CD4-positive, alpha-beta T cell treated with Interleukin-6 for 4 hours (primary cell): ENCODE data around the gene SPACA5.
"Not testable (repeated sequence)": the region's sequence is repeated elsewhere in the genome, so short reads cannot be mapped to it uniquely, and the experiment has no call there.

Experiments used
- DNase-seq: peaks from one replicate; pipeline ENCODE4 v3.0.0-alpha.2; 2020; ENCODE audit warnings: mixed read lengths

SPACA5 gene

GRCh38 chrX:48006688-48007087 is at the start of gene SPACA5:
Gene SPACA5, plus strand, starts transcription at chrX:48006988. Its CDS starts 815 bp downstream, at chrX:48007803.
- not testable (repeated sequence) for DNase-seq

DNA sequence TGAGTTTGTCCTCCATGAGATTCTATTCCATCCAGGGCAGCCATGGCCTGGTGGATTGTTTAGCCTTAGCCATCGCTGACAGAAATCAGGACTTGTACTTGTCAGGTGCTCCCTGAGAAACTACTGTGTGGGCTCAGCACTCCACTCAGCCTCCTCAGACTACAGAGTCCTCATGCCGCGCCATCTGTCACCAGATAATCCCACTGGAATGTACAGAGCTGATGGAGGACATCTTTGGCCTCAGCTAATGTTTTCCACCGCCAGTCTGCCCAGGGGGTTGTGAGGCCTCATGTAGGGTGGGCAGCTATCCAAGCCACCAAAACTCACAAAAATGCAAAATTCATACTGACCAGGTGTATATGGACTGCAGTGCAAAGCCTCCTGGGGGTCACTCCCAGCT is 48.6 kb upstream of the SPACA5 start:
- DNase-seq: not testable (repeated sequence)

- peak; percentile 38 for DNase-seq
Measured at GRCh38 chrX:47958761-47959342, 47.9 kb upstream of the SPACA5 start.

DNA sequence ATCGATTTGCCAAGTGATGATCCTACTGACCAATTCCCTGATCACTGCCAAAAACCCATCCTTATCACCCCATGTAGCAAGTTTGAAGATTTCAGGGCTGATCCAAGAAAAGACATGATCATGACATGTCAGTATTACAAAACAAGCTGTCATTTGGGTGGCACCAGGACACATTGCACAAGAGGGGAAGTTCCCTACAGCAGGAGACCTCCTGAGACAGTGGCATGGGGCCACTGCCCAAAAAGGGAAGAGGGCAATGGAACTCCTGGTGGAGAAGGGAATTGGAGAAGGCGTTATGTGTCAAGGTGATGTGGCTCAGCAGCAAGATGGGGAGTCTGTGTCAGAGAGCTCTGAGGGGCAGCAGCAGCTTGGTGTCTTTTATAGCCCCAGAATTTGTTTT is 46.4 kb upstream of the SPACA5 start:
- DNase-seq: no peak

GRCh38 chrX:47961830-47962229 is 45.0 kb upstream of the SPACA5 start:
- DNase-seq: not testable (repeated sequence)

- DNase-seq: not testable (repeated sequence)
Measured at GRCh38 chrX:47965526-47965925, 41.3 kb upstream of the SPACA5 start.

GRCh38 chrX:47973235-47973634 is 33.6 kb upstream of the SPACA5 start:
- DNase-seq: no peak

- DNase-seq: no peak
Measured at GRCh38 chrX:47976254-47977151, 30.3 kb upstream of the SPACA5 start.

DNA sequence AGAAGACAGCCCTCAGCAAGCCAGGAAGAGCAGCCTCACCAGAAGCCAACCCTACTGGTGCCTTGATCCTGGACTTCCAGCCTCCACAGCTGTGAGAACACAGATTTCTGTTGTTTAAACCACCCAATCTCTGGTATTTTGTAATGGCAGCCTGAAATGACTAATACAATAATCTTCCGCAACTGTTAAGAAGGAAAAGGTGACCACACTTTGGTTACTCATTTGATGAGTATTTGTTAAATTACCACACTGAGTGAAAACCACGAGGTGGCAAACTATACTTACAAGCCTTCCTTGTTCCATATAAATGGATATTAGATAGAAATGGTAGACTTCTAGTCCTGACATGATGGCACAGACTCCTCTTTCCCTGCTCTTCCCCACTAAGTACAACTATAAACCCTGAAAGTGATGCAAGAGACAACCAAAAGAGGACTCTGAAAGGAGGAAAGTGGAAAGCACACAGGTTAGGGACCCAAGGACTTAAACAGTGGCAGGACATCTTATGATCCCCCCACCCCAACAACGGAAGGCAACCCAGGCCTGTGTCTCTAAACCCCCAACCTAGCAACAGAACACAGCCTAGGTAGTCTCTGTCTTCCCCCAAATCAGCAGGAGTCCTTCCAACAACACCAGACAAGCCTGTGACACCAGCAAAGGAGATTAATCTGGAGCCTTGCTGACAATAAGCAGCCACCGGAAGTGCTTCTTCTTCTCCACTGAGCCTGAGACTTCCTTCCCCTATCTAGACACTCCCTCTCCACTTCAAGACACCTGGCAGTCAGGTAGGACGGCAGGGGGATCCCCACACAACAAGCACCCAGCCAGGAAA is 15.3 kb upstream of the SPACA5 start:
- DNase-seq: peak; percentile 22

GRCh38 chrX:47992095-47992380 is 14.8 kb upstream of the SPACA5 start:
- DNase-seq: no peak

DNA sequence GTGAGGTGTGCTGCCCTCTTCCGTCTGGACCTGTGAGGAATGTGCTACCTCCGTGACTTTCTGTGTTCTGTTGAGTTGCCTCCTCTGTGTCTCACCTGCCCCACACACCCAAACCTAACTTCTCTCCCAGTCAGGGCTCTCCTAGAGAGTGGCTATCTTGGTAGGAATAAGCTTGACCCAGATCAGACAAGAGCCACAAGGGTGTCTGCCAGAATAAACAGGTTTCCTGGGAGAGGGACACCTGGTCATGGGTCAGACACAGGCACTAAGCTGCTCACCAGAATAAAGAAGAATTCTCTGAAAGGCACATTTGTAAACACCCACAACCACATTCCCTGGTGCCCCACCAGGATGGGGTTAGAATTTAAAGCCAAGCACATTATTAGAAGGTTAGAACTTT is 14.1 kb upstream of the SPACA5 start:
- no peak for DNase-seq

DNA sequence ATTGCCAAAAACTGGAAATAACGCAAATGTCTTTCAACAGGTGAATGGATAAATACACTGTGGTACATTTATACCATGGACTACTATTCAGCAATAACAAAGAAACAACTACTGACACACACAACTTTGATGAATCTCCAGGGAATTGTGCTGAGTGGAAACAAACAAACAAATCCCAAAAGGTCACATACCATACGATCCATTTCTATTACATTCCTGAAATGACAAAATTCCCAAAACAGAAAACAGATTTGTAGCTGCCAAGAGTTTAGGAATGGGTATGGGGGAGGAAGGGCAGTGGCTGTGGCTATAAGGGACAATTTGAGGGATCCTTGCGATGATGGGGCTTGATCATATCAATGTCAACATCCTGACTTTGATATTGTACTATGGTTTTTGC is 5.5 kb upstream of the SPACA5 start:
- DNase-seq: no peak

DNA sequence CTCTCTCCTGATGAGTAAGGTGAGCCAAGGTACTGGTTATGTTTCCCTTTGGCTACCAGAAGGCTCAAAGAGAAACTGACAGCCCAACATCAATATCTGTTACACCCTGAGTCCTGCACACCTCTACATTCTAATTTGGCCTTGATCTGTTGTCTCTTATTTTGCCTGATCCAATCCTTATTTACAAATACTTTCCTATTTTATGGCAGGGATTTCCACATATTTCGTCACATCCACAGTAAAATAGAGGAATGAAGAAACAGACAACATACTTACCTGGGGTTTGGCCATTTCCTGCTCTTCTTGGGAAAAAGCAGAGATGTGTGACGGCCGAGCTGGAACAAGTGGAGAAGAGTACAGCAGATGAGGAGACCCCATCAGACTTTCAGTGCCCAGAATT is 4.5 kb upstream of the SPACA5 start:
- DNase-seq: no peak

DNA sequence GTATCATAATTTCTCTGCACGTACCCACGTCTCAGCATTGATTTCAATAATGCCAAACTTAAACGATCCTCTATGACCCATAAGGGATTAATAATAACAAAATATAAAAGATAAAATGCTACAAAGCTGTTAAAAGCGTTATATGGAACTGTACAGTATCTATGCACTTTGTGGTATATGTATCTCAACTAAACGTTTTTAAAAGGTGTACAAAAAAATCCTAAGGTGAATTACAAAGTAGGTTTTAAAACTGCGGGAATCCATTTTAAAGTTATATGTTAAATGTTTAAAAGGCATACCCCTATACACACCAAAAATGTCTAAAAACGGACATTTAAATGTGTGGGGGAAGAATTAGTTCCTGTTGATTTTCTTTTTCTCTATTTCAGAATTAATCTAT is 3.9 kb upstream of the SPACA5 start:
- DNase-seq: no peak

DNA sequence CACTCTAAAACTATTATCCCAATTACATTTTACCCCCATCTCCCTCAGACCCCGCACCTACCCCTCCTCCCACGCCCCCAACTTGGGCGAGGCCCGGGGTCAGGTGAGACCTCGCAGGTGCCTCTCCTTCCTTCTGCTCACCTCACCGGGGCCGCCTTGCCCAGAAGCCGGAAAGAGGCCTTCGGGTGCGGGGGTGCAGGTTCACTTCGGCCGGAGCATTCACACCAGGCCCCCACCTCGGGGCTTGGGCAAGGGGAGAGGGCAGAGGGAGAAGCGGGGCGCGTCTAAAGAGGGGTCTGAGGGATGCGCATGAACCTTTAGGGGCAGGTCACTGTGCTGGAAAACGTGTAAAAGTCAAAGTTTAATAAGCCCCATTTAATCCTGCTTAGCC is 3.4 kb upstream of the SPACA5 start:
- DNase-seq: peak; percentile 22

DNA sequence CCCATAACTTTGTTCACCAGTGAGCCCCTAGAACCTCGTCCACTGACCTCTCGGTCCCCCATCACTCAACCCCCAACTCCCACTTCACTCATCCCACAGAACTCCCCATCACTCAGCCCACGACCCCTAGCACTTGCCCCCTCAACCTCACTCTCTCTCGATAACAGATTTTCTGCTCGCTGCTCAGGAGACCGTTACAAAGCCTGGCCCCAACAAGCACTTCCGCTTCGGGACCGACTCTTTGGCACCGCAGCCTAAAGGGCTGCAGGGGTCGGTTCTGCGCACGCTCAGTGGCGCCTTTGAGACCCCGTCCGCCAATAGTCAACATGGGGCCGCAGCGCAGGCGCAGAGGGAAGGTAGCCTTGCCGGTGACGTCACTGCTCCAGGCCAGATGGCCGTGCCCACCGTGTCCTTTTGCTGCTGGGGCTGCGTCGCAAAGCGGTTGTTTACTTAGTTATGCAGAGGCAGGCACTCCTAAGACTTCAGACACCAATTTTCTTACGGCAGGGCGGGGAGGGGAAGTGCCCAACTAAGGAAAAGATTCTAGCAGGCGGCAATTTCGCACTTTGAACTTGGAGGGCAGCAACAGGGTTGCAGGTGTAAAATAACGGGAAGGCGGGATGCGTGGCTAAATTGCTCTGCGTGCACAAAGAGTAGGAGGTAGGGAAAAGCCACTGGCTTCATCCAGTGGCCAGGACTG is 2.9 kb upstream of the SPACA5 start, which contains the start of gene ZNF182:
Gene ZNF182 (minus strand): TSS at position 232 of the 700 bp plus-strand sequence. CDS start 1,380 bp downstream, outside the sequence.
- DNase-seq: peak; percentile 92

DNA sequence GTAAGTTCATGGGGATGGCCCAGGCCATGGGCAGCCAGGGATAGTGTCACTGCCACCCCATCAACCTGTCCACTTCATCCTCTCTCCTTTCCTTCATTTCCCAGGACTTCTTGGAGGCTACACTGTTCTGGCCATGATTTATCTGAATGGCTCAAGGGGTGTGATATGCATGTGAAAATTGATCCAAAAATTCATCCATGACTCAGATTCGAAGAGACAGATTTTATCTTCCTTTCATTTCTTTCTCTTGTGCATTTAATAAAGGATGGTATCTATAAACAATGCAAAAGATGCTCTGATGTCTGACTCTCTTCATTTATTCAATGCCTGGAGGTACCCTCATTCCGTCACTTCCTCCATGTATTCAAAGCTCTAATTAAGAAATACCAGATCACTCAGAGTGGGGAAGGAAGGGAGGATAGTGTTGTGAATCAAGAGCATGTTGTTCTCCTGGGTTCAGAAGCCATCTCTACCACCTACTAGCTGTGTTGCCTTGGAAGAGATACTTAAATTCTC is 2.7 kb downstream of the SPACA5 start:
- DNase-seq: not testable (repeated sequence)

DNA sequence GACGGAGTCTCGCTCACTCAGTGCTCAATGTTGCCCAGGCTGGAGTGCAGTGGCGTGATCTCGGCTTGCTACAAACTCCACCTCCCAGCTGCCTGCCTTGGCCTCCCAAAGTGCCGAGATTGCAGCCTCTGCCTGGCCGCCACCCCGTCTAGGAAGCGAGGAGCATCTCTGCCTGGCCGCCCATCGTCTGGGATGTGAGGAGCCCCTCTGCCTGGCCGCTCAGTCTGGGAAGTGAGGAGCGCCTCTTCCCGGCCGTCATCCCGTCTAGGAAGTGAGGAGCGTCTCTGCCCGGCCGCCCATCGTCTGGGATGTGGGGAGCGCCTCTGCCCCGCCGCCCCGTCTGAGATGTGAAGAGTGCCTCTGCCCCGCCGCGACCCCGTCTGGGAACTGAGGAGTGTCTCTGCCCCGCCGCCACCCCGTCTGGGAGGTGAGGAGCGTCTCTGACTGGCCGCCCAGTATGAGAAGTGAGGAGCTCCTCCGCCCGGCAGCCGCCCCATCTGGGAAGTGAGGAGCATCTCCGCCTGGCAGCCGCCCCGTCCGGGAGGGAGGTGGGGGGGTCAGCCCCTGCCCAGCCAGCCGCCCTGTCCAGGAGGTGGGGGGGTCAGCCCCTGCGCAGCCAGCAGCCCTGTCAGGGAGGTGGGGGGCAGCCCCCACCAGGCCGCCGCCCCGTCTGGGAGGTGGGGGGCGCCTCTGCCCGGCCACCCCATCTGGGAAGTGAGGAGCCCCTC is 10.0 kb downstream of the SPACA5 start:
- not testable (repeated sequence) for DNase-seq

DNA sequence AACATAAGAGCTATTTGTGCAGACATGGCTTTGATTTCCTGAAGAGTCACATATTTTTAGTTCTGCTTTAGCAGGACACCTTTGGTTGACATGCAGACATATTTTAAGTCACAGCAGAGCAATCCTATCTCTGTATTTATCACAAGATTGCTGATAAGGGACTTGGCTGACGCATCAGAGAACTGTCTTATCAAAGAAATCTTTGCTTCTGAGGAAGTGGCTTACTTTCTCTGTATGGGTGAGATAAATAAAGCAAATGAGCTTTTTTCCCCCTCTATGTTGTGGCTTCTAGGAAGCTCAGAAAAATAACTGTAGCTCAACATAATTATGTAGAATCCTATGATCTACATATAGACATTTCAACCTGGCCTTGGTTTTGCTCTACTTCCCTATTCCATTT is 13.1 kb downstream of the SPACA5 start:
- DNase-seq: not testable (repeated sequence)

DNA sequence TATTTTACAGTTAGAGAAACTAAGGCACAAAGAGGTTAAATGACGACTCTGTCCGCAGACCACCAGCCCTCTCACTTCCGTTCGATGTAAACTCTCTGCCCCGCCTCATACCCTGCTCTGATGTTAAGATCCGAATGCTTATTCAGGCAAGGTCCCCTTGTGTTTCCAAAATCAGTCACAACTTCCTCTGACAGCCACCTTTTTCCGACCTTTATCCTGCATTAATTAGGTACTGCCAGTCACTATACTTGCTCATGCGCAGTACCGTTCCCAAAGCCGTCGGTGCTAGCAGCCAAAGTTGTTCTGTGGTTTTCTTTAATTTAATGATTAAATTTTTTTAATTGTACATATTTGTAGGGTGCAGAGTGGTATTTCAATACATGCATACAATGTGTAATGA is 13.7 kb downstream of the SPACA5 start:
- DNase-seq: peak; percentile 21

DNA sequence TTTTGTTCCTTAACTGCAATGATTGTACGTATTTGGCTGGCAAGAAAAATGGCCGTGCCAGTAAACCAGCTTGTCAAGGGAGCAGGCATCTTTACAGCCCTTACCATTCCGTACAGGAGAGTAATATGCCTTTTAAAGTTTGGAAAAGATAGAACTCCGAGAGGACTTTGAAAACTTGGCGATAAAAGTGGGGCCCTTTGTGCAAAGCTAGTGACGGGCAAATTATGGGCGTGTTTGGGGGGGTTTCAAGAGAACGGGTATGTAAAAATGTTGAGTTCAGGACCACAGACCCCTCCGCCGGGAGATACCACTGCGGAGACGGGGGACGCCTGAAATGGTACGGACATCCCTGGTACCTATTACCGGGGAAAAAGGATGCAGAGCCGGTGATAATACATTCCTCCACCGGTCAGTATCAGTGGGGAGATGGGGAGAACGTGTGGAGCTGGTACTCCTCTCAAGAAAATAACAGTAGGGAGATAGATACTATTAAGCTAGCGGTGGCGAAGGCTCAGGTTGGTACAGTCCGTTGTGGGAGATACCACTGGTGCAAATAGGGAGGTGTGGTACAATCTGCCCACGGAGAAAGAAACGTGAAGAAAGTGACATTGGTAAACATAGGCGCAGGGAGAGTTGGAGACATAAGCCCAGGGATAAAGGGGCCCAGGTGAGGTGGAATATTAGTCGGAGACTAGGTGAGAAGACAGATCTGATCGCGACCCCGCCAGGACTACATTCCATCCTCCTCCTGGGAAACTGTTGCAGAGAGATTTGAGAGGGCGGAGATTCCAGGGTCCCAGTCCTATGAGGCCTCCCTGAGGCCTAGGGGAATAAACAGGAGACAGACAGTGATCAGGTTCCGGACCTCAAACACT is 14.5 kb downstream of the SPACA5 start:
- peak; percentile 80 for DNase-seq
